DOHH2 (cell line): Measurements from ENCODE around the gene TPH2.

Experiments used
- CTCF ChIP-seq: fragments of 200-600 bp; sonication (generic); IDR thresholded peaks from one replicate; pipeline ENCODE4 v1.5.1; 2014; ENCODE audit warnings: antibody characterized with exemption, mild to moderate bottlenecking, low read depth, low read length; ENCODE audit not compliant: poor library complexity, severe bottlenecking
- EZH2phosphoT487 ChIP-seq: fragments of 200-600 bp; sonication (generic); IDR thresholded peaks from 2 replicates; pipeline ENCODE4 v1.6.1; 2017; ENCODE audit warnings: borderline replicate concordance, mild to moderate bottlenecking, antibody characterized with exemption, low read length, moderate library complexity, mixed read lengths

- TF ChIP-seq CTCF (no peak), EZH2phosphoT487 (no peak)
Observed at GRCh38 chr12:72024613-72025012, 86.0 kb downstream of the TPH2 start.
